NB4 (cell line): ENCODE results near the gene BDKRB1.

ENCODE experiments used
- POLR2A ChIP-seq: IDR thresholded peaks from 2 replicates; pipeline ENCODE4 v1.6.1; 2011; ENCODE audit warnings: mild to moderate bottlenecking; ENCODE audit not compliant: insufficient read length; ENCODE audit errors: extremely low read depth
- TF ChIP-seq, protein P1 (sequence below): IDR thresholded peaks from 2 replicates; pipeline ENCODE4 v1.6.1; 2011; ENCODE audit warnings: low read depth, low read length
- TF ChIP-seq, protein P2 (sequence below): IDR thresholded peaks from one replicate; pipeline ENCODE4 v1.5.1; 2012; ENCODE audit warnings: low read depth, low read length

DNA sequence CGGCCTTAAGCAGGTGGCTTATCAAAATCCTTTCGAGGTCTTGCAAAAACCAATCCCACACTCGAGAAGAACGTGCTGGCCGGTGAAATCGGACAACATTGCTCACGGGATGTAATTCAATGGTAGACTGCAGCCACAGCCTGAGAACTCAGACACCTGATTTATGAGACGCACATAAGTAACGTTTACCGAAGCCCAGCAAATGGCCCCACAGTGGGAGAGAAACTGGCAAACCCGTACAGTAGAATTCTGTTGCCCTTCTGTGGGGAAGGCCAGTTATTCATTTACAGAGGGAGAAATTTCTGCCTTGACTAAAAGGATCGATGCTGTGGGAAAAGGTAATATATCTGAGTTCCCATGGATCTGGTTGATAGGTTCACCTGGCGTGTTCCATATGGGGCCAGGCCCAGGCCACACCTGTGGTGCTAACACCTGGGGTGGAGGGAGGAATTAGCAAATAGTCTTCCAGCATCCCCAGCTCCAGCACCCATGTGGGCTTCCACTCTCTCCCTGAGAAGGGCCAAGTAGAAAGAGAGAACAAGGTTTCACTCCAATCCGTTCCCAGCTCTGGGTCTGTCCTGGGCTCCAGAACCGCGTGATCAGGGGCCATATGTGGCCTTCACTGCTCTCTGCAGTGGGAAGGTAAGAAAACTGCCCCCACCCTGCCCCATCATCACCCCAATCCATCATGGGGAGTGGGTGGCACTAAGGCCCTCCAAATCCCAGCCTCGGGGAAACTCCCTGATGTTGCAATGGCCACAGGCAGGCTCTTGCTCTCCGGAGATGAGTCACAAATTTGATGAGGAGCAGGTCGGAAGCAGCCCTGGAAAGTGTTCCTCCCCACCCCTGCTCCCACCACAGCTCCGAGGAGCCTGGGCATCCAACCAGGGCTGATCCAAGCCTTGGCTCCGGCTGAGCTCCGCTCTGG lies 12.7 kb downstream of the BDKRB1 start:
- TF ChIP-seq, protein P1, sequence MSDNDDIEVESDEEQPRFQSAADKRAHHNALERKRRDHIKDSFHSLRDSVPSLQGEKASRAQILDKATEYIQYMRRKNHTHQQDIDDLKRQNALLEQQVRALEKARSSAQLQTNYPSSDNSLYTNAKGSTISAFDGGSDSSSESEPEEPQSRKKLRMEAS, result no peak
- TF ChIP-seq, protein P2, sequence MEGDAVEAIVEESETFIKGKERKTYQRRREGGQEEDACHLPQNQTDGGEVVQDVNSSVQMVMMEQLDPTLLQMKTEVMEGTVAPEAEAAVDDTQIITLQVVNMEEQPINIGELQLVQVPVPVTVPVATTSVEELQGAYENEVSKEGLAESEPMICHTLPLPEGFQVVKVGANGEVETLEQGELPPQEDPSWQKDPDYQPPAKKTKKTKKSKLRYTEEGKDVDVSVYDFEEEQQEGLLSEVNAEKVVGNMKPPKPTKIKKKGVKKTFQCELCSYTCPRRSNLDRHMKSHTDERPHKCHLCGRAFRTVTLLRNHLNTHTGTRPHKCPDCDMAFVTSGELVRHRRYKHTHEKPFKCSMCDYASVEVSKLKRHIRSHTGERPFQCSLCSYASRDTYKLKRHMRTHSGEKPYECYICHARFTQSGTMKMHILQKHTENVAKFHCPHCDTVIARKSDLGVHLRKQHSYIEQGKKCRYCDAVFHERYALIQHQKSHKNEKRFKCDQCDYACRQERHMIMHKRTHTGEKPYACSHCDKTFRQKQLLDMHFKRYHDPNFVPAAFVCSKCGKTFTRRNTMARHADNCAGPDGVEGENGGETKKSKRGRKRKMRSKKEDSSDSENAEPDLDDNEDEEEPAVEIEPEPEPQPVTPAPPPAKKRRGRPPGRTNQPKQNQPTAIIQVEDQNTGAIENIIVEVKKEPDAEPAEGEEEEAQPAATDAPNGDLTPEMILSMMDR, result no peak
- no peak for TF ChIP-seq POLR2A
